Jurkat, Clone E6-1 (cell line): Measurements from ENCODE around the gene MYRF.

Experiments used
- DNase-seq: peaks from one replicate; pipeline ENCODE4 v3.0.0-alpha.2; 2011; ENCODE audit warnings: low read depth, low spot score
- H3K4me3 ChIP-seq: 2 replicates; pipeline ENCODE4 v1.5.1; 2011; ENCODE audit warnings: mild to moderate bottlenecking, low read length, control low read depth, moderate library complexity

The MYRF gene

DNA sequence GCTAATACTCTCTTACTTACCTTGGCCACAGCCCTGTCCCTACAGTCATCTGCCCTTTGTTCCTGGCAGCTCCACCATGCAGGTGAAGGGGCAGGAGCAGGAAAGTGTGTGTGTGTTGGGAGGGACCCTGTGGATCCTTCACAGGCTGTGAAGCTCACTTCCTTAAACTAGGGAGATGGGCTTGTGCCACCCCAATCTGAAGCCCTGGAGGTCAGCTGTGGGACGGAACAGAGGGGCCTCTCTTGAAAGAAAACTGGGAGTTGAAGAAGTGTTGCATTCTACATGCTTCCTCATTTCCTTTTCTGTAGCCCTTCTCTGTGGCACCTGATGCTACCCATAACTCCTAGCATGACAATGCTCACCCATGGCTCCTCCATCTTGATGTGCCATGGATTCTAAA lies 52.7 kb downstream of the MYRF start:
- no peak for DNase-seq
- H3K4me3 ChIP-seq: no peak overlapping the region

DNA sequence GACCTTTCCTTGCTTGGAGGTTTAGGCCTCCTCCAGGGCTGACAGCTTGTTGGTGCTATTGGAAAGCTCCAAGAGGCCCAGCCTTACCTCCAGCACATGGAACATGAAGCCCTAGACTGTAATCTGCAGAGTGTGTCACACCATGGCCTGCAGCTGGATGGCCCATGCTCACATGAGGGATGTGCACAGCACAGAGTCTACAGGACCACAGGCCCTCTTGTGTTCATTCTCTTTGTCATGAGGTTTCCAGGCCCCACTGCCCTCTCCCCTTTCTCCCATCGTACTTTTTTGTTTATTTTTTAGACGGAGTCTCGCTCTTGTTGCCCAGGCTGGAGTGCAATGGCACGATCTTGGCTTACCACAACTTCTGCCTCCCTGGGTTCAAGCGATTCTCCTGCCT lies 54.3 kb downstream of the MYRF start:
- no peak for DNase-seq
- no peak overlapping the region for H3K4me3 ChIP-seq

DNA sequence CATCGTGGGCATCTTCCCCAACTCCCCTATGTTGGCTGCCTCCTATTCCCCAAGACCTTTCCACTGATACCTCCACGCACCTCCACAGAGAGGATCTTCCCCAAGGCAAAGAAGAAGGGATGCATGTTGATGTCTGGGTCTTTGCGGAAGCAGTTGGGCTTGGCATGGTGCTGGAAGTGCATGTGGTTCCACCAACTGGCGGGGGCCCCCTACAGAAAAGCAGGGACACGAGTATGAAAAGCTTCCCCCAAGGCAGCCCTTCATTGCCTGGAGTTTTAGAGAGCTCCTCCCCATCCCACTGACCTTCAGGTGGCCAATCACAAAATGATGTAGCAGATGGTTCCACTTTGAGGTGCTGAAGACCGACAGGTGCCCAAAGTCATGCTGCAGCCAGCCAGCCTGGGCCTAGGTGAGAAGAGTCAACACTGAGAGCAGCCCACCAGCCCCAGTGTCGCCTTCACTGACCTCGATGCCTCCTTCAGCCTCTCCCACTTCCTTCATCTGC lies 58.3 kb downstream of the MYRF start:
- no peak for DNase-seq

GRCh38 chr11:61811831-61812230 lies 59.4 kb downstream of the MYRF start:
- DNase-seq: no peak
- H3K4me3 ChIP-seq: no peak overlapping the region

More for the DNA sequence above, 58.3 kb downstream of the MYRF start:
- no peak overlapping the region for H3K4me3 ChIP-seq

- DNase-seq: no peak
- no peak overlapping the region for H3K4me3 ChIP-seq
These were observed 60.4 kb downstream of the MYRF start for GRCh38 chr11:61812736-61813411.

DNA sequence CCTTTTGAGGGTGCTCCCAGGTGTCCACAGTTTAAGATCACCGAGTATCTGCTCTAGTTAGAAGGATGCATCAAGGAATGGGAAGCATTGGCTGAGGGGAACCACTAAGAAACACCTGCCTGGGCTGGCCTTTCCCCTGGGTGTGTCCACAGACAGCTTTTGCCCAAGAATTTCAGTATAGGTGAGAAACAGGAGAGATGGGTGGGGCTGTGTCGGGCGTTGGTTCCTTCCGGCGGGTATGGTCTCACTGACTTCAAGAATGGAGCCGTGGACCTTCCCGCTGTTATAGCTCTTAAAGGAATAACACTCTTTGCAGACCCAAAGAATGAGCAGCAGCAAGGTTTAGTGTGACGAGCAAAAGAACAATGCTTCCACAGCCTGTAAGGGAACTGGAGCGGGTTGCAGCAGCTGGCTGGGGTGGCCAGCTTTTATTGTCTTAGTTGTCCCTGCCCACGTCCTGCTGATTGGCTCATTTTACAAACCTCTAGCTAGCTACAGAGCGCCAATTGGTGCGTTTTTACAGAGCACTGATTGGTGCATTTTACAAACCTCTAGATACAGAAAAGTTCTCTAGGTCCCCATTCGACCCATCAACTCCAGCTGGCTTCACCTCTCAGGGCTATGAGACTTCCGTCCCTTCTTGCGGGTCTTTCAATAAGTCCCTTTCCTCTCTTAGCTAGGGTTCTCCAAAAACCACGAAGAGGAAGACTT lies 62.0 kb downstream of the MYRF start:
- DNase-seq: no peak
- H3K4me3 ChIP-seq: peak overlapping the region; percentile 94

DNA sequence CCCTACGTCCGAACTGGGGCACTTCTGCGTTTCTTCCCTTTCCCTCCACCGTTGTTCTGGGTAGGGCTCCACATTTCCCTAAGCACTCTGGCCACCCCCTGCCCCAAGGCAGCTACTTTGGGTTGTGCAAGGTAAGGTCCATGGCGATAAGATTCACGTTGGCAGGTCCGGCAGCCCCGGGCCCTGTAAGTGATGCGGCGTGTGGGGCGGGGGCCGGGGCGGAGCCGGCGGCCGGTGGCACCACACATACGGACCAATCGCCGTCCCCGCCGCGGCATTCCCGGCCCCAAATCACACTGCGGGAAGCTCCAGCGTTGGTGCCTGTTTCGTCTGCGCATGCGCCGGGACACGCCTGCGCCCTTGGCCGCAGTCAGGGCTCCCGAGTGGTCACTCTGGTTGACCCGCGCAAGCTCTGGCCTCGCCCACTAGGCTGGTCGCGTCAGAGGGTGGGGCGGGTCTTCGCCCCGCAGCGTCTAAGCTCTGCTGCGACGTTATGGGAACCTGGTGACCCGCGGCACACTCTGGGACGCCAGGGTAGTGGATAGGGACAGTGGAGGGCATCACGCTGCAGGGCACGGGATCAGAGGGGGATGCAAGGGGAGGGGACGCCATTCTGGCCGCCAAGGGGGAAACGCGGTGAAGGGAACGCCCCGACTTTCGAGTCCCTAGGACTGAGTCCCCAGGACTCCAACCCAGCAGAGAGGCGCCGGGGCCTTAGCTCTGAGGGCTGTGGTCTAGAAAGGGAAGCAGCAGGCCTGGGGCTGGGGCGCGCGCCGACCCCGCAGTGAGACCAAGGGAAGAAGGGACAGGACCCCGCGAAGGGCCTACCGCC lies 62.7 kb downstream of the MYRF start:
- DNase-seq: no peak
- peak overlapping the region; percentile 94 for H3K4me3 ChIP-seq

GRCh38 chr11:61815790-61816735 lies 63.6 kb downstream of the MYRF start:
- H3K4me3 ChIP-seq: peak overlapping the region; percentile 94
- DNase-seq: no peak

- H3K4me3 ChIP-seq: peak within 1 kb of the TSS; percentile 94
- DNase-seq: peak; percentile 92
These were observed 64.5 kb downstream of the MYRF start, which contains the start of gene FADS1 for GRCh38 chr11:61816736-61817455. TSS of gene FADS1 (minus strand) at chr11:61817003. CDS start at chr11:61816929, 74 bp downstream.

DNA sequence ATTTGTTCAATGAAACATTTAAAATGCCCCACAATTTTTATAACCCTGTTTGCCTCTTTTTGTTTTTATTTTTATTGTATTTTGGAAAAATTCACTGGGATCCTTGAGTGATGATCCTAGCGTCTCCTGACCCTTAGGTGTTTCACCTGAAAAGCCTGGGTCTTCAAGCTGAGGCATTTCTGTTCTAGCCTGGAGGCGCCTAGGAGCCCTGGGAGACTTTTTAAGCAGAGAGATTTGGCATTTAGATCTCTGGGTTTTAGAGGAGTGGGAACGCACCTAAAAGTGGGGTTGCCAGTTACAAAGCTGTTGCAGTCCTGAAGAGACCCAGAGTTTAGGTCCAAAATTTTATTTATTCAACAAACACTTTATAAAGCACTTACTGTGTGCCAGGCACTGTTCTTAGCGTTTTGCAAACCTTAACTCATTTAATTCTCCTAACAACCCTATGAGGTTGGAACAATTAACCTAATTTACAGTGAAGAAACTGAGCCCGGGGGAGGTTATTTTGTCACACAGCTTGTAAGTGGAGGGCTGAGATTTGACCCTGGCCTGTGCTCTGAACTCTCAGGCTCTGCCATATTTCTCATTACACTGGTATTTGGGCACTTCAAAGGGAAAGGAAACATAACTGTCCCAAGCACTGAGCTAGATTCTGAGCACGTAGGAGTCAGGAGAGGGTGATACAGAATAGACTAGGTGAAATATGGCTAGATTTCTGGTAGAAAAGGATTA lies 65.2 kb downstream of the MYRF start:
- H3K4me3 ChIP-seq: peak overlapping the region; percentile 94
- DNase-seq: no peak

DNA sequence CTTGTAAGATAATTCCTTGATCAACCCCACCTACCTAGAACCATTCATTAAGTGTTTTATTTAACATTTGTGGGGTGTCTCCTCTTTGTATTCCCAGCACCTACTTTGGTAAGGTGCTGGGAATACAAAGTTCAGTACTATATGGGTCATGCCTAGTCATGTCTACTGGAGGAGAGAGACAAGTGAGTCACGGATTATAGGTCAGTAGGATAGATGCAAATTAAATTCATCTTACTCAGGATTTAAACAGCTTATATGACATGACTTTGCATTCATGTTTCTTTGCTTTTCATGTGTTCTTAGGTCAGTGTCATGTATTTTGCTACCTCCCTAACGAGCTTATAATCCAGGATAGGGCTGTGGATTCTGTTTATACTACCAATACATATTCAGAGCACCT lies 67.7 kb downstream of the MYRF start:
- DNase-seq: no peak

DNA sequence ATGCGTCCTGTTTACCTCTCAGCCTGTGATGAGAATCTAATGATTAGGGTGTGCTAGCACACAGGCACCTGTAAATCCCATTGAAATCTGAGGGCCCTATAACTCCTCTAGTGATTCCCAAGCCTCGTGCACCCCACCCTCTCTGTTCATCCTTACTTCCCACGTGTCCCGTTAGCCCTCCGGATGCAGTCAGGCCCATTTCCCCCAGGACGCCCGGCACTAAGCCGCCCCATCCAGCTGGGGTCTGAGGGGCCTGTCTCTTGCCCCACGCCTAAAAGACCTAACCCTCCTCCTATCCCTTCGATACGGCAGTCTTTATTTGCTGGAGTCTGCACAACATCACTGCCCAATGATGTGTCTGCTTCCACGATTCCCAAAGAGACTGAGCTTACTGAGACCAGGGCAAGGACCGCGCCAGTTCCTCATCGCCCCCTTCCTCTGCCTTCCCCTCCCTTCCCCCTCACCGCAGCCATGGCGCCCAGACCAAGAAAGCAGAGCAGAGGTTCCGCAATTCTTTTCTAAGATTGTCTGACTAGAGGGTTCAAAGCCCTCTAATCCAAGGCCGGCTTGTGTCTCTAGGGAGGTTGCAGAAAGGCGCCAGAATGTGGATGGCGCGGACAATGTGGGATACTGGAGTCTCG lies 74.6 kb downstream of the MYRF start:
- H3K4me3 ChIP-seq: peak overlapping the region; percentile 97
- no peak for DNase-seq

More for the DNA sequence above, 67.7 kb downstream of the MYRF start:
- no peak overlapping the region for H3K4me3 ChIP-seq

GRCh38 chr11:61827571-61828378 lies 75.3 kb downstream of the MYRF start, which contains the start of gene FADS2:
TSS of gene FADS2 (plus strand) at chr11:61828300. CDS start at chr11:61828391, 91 bp downstream.
- H3K4me3 ChIP-seq: peak within 1 kb of the TSS; percentile 97
- DNase-seq: peak; percentile 93

- H3K4me3 ChIP-seq: peak overlapping the region; percentile 97
- no peak for DNase-seq
These were observed 75.9 kb downstream of the MYRF start for GRCh38 chr11:61828379-61828628.

- H3K4me3 ChIP-seq: peak overlapping the region; percentile 97
- DNase-seq: no peak
These were observed 76.4 kb downstream of the MYRF start for GRCh38 chr11:61828629-61829407.

DNA sequence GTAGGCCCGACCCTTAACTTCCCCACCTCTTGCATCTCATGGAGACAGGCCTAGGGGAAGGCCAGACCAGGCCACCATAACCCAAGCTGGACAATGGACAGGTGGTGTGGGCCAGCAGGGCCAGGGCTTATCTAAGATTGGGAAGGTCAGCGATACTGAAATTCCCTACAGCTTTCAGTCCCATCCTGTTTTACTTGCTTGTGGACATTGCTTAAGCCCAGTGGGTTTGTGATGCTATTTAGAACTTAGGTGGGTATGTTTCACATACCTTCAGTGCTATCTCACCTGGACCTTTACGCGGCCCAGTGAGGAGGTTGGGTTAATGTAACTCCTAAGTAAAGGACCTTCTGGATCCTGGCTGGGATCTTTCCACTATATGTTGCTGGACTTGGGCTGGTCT lies 77.4 kb downstream of the MYRF start:
- DNase-seq: no peak
- peak overlapping the region; percentile 97 for H3K4me3 ChIP-seq
